ENCODE measurements around the gene SYT1. TPM values are rescaled to one million over a fixed set of nuclear protein-coding genes. Genes with fewer than 3 reads are reported as not detected.

Gene SYT1
- total RNA-seq, 2 experiments from 2014 or later = not detected

GRCh38 chr12:79143803-79144202, 279.2 kb downstream of the SYT1 start:
- Histone ChIP-seq H3K27ac (ENCODE audit: low read depth, low read length, poor library complexity, severe bottlenecking) (no peak overlapping the region), H4K20me1 (ENCODE audit: insufficient read depth, low read length) (no peaks in the 10 kb centered on the region), H3K4me3 (ENCODE audit: low read depth, low read length, poor library complexity, severe bottlenecking) (no peak overlapping the region), H3K36me3 (ENCODE audit: insufficient read depth, low read length) (no peaks in the 10 kb centered on the region), H3K9me3 (ENCODE audit: low read length) (no peaks in the 10 kb centered on the region), H3K79me2 (ENCODE audit: insufficient read depth, low read depth, low read length) (no peaks in the 10 kb centered on the region), H2AFZ (ENCODE audit: low read length) (no peak overlapping the region), H3K4me1 (ENCODE audit: insufficient read depth, low read length, poor library complexity, severe bottlenecking) (no peaks in the 10 kb centered on the region), H3K4me2 (ENCODE audit: low read length) (no peak overlapping the region), H3K9me2 (ENCODE audit: insufficient read depth, low read length) (no peaks in the 10 kb centered on the region)
- intact Hi-C loops (cut with micrococcal nuclease; ENCODE audit: unreplicated experiment) = no loop called here
- TF ChIP-seq EZH2phosphoT487 (IDR thresholded peaks at IDR 0.05; ENCODE audit: borderline replicate concordance, low read depth, low read length) (no peak), CTCF (conservative IDR thresholded peaks at IDR 0.05; ENCODE audit: low read length) (no peak)
- POLR2A ChIA-PET = interaction anchor here (0.7 kb wide), 1 partner anchor 52 kb away, joined by 3 read pairs; no protein-coding TSS in a partner anchor
- no peak for DNase-seq (ENCODE audit: low spot score)
- BruUV-seq (replicated peaks) = no TSS peak
- CTCF ChIA-PET (ENCODE audit: unreplicated experiment) = no interaction called here

DNA sequence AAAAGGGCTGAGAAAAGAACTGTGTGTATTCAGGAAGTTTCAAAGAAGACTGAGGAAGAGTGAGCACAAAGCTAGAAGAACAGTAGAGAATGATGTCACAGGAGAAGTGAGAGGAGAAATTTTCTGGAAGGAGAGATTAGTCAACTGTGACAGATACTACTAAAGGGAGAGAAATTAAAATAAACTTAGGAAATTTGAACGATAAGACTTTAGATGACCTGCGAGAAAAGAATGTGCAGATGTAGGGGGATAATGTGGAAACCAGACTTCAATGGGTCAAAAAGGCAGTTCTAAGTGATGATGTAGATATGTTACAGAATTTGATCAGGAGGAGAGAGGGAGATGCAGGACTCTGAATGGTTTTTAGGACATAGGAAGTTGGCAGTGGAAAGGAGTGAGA, 287.4 kb downstream of the SYT1 start:
- Histone ChIP-seq H3K36me3 (ENCODE audit: insufficient read depth, low read length) (no peaks in the 10 kb centered on the region), H3K27ac (ENCODE audit: low read depth, low read length, poor library complexity, severe bottlenecking) (no peak overlapping the region), H2AFZ (ENCODE audit: low read length) (no peak overlapping the region), H3K9me2 (ENCODE audit: insufficient read depth, low read length) (no peaks in the 10 kb centered on the region), H3K79me2 (ENCODE audit: insufficient read depth, low read depth, low read length) (no peaks in the 10 kb centered on the region), H3K4me3 (ENCODE audit: low read depth, low read length, poor library complexity, severe bottlenecking) (no peak overlapping the region), H3K4me1 (ENCODE audit: insufficient read depth, low read length, poor library complexity, severe bottlenecking) (no peaks in the 10 kb centered on the region), H3K9me3 (ENCODE audit: low read length) (no peaks in the 10 kb centered on the region), H3K4me2 (ENCODE audit: low read length) (no peak overlapping the region), H4K20me1 (ENCODE audit: insufficient read depth, low read length) (no peaks in the 10 kb centered on the region)
- ChIA-PET POLR2A (interaction anchor here (0.7 to 0.9 kb wide), 3 partner anchors 43 to 56 kb away, joined by 3 to 6 read pairs (median 4); no protein-coding TSS in a partner anchor), CTCF (ENCODE audit: unreplicated experiment) (no interaction called here)
- TF ChIP-seq CTCF (conservative IDR thresholded peaks at IDR 0.05; ENCODE audit: low read length) = no peak
- TF ChIP-seq EZH2phosphoT487 (IDR thresholded peaks at IDR 0.05; ENCODE audit: borderline replicate concordance, low read depth, low read length) = no peak
- DNase-seq (ENCODE audit: low spot score) = no peak
- BruUV-seq (replicated peaks) = no TSS peak
- intact Hi-C loops (cut with micrococcal nuclease; ENCODE audit: unreplicated experiment) = no loop called here

DNA sequence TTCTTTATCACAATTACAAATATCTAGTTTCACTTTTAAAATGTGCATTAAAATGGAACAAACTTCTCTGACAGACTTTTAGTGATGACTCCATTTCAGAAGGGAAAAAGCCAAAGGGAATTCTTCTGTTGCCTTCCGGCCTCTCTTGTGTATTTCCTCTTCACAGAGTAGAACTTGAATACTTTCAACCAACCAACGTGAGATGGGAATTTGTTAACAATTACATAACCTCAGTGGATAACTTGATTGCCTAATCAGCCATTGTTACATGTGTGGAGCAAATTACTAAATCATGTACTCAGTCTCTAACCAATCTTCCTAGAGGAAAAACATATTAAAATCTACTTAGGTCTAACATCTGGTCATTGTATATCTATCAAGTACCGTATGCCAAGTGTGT, 291.1 kb downstream of the SYT1 start:
- Histone ChIP-seq H3K4me1 (ENCODE audit: insufficient read depth, low read length, poor library complexity, severe bottlenecking) (no peaks in the 10 kb centered on the region), H3K79me2 (ENCODE audit: insufficient read depth, low read depth, low read length) (no peaks in the 10 kb centered on the region), H3K4me3 (ENCODE audit: low read depth, low read length, poor library complexity, severe bottlenecking) (no peak overlapping the region), H2AFZ (ENCODE audit: low read length) (no peak overlapping the region), H3K9me3 (ENCODE audit: low read length) (no peaks in the 10 kb centered on the region), H3K27ac (ENCODE audit: low read depth, low read length, poor library complexity, severe bottlenecking) (no peak overlapping the region), H3K36me3 (ENCODE audit: insufficient read depth, low read length) (no peaks in the 10 kb centered on the region), H4K20me1 (ENCODE audit: insufficient read depth, low read length) (no peaks in the 10 kb centered on the region), H3K9me2 (ENCODE audit: insufficient read depth, low read length) (no peaks in the 10 kb centered on the region), H3K4me2 (ENCODE audit: low read length) (no peak overlapping the region)
- ChIA-PET CTCF (ENCODE audit: unreplicated experiment) (no interaction called here), POLR2A (interaction anchor here (0.7 to 1.0 kb wide), 2 partner anchors 10 to 15 kb away, joined by 3 read pairs; no protein-coding TSS in a partner anchor)
- BruUV-seq (replicated peaks) = no TSS peak
- DNase-seq (ENCODE audit: low spot score) = no peak
- intact Hi-C loops (cut with micrococcal nuclease; ENCODE audit: unreplicated experiment) = no loop called here
- no peak for TF ChIP-seq EZH2phosphoT487 (IDR thresholded peaks at IDR 0.05; ENCODE audit: borderline replicate concordance, low read depth, low read length)
- no peak for TF ChIP-seq CTCF (conservative IDR thresholded peaks at IDR 0.05; ENCODE audit: low read length)

Measured in OCI-LY7 (cell line).